Calu3 (cell line): Measurements from ENCODE around the gene IFIH1. TPM values are rescaled to one million over a fixed set of nuclear protein-coding genes. Genes with fewer than 3 reads are reported as not detected.

ENCODE experiments used
- BruUV-seq: library from RNA; stranded (reverse); fragments of 400-500 nt; replicated peaks from 2 replicates; lab custom pipeline; 2021; lab: Mats Ljungman, UMichigan
- CTCF ChIA-PET: fragments of 300-600 bp; sonication (Branson Sonifier 250); formaldehyde crosslinking; loops from one replicate; lab custom pipeline; 2022; ENCODE audit warnings: antibody characterized with exemption; lab: Charles Lee
- DNase-seq: peaks from one replicate; pipeline ENCODE4 v3.0.0; 2022
- H3K27ac Mint-ChIP-seq: one replicate; pipeline ENCODE4 v1.8.0; 2022; ENCODE audit warnings: mixed read lengths; ENCODE audit not compliant: unreplicated experiment
- H3K27me3 Mint-ChIP-seq: one replicate; pipeline ENCODE4 v1.8.0; 2022; ENCODE audit warnings: mixed read lengths; ENCODE audit not compliant: unreplicated experiment
- H3K36me3 Mint-ChIP-seq: one replicate; pipeline ENCODE4 v1.8.0; 2022; ENCODE audit warnings: mild to moderate bottlenecking, moderate library complexity, mixed read lengths; ENCODE audit not compliant: insufficient read depth, unreplicated experiment
- H3K4me1 Mint-ChIP-seq: one replicate; pipeline ENCODE4 v1.8.0; 2022; ENCODE audit warnings: mild to moderate bottlenecking, low read depth, mixed read lengths; ENCODE audit not compliant: unreplicated experiment
- H3K4me3 Mint-ChIP-seq: one replicate; pipeline ENCODE4 v1.8.0; 2022; ENCODE audit warnings: mild to moderate bottlenecking, low read depth, moderate library complexity, mixed read lengths; ENCODE audit not compliant: unreplicated experiment
- H3K9me3 Mint-ChIP-seq: one replicate; pipeline ENCODE4 v1.8.0; 2022; ENCODE audit warnings: low read depth, mixed read lengths; ENCODE audit not compliant: unreplicated experiment
- CTCF ChIP-seq: fragments of 200-600 bp; IDR thresholded peaks from one replicate; pipeline ENCODE4 v1.8.0; 2022; ENCODE audit warnings: antibody characterized with exemption; ENCODE audit not compliant: unreplicated experiment
- intact Hi-C: fragments of 100-400 bp; cut with micrococcal nuclease; formaldehyde crosslinking; loops from one replicate; pipeline ENCODE4 v1.10.0; 2022; ENCODE audit not compliant: unreplicated experiment
- total RNA-seq: library from RNA; stranded (reverse); gene quantifications from 2 replicates; pipeline ENCODE4 v1.2.3, GENCODE V29; 2022

IFIH1 gene
- total RNA-seq, 1 experiment from 2014 or later = 63.7 TPM

GRCh38 chr2:162266460-162266760 is 52.1 kb downstream of the IFIH1 start:
- no TSS peak for BruUV-seq
- H3K27me3 Mint-ChIP-seq = no peaks in the 10 kb centered on the region
- H3K27ac Mint-ChIP-seq = no peak overlapping the region
- no peak for TF ChIP-seq CTCF
- H3K4me3 Mint-ChIP-seq = no peak overlapping the region
- CTCF ChIA-PET = no interaction called here
- H3K36me3 Mint-ChIP-seq = no peaks in the 10 kb centered on the region
- H3K9me3 Mint-ChIP-seq = no peaks in the 10 kb centered on the region
- intact Hi-C loops = no loop called here
- H3K4me1 Mint-ChIP-seq = peaks cover 7% of the 10 kb centered on the region
- DNase-seq = no peak

GRCh38 chr2:162265666-162266459 is 52.6 kb downstream of the IFIH1 start:
- CTCF ChIA-PET = no interaction called here
- no peak for DNase-seq
- TF ChIP-seq CTCF = no peak
- Mint-ChIP-seq H3K9me3 (no peaks in the 10 kb centered on the region), H3K27me3 (no peaks in the 10 kb centered on the region), H3K4me1 (peaks cover 12% of the 10 kb centered on the region), H3K4me3 (no peak overlapping the region), H3K36me3 (no peaks in the 10 kb centered on the region), H3K27ac (no peak overlapping the region)
- intact Hi-C loops = no loop called here
- no TSS peak for BruUV-seq

GRCh38 chr2:162261032-162261945 is 57.2 kb downstream of the IFIH1 start:
- peaks cover 12% of the 10 kb centered on the region for H3K4me1 Mint-ChIP-seq
- DNase-seq = peak; percentile 38
- no peaks in the 10 kb centered on the region for H3K9me3 Mint-ChIP-seq
- H3K4me3 Mint-ChIP-seq = no peak overlapping the region
- CTCF ChIA-PET = interaction anchor here (0.6 to 1.2 kb wide), 2 partner anchors 41 to 47 kb away, joined by 3 to 4 read pairs; no protein-coding TSS in a partner anchor
- BruUV-seq = no TSS peak
- no peaks in the 10 kb centered on the region for H3K36me3 Mint-ChIP-seq
- intact Hi-C loops = loop anchor here (5.0 kb wide), 1 partner anchor 39 kb away; no protein-coding TSS in a partner anchor
- peak overlapping the region; percentile 29 for H3K27ac Mint-ChIP-seq
- TF ChIP-seq CTCF = no peak
- H3K27me3 Mint-ChIP-seq = no peaks in the 10 kb centered on the region

GRCh38 chr2:162258686-162259085 is 59.8 kb downstream of the IFIH1 start:
- no peak overlapping the region for H3K4me3 Mint-ChIP-seq
- H3K27me3 Mint-ChIP-seq = no peaks in the 10 kb centered on the region
- DNase-seq = no peak
- H3K9me3 Mint-ChIP-seq = no peaks in the 10 kb centered on the region
- intact Hi-C loops = no loop called here
- BruUV-seq = no TSS peak
- no peak overlapping the region for H3K27ac Mint-ChIP-seq
- CTCF ChIA-PET = no interaction called here
- TF ChIP-seq CTCF = no peak
- H3K36me3 Mint-ChIP-seq = no peaks in the 10 kb centered on the region
- H3K4me1 Mint-ChIP-seq = peaks cover 12% of the 10 kb centered on the region
